GM19455 (cell line): ENCODE results near the gene DRC1.

Source experiments
- ATAC-seq: cut with Tn5 transposase; IDR thresholded peaks from one replicate; pipeline ENCODE4 v1.9.1; 2021; ENCODE audit not compliant: unreplicated experiment

DRC1 gene

DNA sequence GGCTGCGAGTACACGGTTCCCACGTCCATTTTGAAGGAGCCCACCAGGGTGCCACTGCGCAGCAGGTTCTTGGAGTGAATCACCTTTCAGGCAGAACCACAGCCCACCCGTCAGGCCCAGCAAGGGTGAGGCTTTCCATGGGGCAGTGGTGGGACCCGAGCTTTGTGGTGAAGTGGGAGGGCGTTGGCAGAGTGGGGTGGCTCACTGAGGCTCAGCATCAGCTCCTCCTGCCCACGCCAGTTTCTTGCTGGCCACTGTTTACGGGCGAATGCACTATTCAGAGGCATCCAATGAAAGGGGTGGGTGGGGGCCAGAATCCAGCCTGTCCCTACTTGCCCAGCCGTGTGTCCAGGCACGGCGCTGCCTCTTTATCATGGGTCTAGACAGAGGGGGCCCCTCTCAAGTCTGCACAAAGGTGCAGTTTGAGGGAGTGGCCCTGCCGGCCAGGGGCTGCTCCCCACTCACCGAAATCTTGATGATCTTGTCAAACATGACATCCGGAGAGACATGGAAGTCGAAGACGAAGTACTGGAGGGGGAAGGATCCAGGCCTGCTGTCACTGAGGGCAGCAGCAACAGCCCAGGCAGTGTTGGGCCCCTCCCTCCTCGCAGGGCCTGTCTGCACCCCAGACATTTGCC lies 87.6 kb downstream of the DRC1 start:
- ATAC-seq, result no peak

DNA sequence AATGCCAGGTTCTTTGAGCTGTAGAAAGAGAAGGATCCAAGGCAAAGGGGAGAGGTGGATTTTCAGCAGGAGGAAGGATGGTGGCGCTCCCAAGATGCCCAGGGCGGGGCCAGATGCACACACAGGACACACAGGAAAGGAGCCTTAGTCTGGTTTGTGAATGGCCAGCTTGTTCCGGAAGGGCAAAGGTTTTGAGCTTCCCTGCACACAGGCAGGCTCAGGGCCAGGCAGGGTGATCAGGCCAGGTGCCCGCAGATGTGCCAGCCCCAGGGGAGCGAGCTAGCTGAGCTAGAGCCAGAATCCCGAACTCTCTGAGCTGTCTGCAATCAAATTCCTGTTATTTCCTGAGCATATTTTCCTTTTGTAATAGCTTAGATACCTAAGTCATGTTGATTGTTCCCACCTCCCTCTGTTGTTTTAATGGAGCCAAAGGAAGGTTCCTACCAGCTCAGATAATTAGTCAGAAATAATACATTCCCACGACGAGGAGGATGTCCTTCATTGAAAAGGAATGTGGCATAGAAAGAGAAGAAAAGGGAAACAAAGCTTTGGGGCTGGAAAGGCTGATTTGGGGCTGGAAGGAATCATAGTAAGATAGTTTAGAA lies 89.9 kb downstream of the DRC1 start:
- ATAC-seq, result no peak

DNA sequence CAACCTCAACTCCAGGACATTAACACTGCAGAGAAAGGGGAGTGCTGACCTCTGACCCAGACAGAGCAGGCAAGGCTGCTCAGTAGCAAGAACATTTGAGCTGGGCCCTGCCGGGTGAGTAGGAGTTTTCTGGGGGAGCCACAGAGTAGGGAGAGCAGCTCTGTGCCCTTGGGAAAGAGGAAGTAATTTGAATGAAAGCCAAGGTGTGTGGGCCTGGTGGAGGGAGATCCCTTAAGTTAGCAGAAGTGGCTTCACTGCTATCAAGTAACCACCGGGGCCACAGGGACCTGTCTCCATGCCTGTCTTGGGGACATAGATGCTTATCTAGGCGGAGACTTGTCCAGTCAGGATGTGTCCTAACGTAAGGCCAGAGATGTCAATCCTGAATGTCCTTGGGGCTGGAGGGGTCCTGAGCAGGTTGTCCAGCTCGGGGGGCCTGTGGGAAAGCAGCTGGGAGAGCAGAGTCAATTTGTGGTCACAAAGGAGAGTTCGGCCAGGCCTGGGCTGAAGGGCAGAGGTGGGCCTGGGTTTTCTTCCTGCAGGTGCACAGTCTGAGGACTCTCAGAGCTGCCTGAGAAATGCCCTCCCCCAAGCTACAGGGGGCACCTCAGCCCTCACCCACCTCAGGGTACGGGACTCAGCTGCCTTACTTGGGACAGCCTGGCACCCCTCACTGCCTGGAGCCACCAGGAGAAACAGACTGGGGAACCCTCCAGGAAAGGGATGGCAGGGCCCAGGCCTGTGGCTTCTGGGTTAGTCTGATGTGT lies 91.2 kb downstream of the DRC1 start:
- ATAC-seq, result no peak

DNA sequence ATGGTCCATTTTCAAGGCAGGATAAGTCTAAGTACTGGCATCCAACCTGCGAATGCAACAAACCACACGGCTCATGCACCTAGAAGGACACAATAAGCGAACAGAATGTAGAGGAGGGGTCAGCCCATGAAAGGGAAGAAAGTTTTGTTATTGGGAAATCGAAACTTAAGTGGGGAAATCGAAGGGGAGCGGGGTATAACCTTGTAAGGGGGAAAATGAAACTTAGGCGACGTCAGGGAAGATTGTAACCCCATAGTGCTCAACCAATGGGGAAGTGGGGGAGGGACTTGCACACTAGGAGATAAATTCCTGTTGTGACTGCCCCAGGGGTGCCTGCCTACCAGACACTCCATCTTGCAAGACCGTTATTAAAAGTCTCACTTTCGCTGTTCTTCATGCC lies 91.8 kb downstream of the DRC1 start:
- no peak for ATAC-seq

DNA sequence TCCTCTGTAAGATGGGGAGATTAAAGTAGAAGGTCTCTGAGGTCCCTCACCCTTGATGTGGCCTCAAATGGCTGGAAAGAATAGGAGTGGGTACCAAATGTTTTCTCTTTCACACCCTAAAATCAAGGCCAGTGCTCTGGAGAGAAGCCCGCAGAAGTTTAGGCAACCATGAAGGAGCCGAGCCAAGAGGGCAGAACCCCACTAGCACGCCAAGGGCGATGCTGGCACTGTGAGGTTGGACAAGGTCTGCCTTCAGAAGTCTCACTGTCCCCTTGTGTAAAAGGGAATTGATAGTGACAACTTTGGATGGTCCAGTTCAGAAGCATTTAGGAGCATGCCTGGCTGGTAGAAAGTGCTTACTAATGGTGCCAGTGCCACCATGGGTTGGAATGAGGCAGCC lies 92.5 kb downstream of the DRC1 start:
- no peak for ATAC-seq

DNA sequence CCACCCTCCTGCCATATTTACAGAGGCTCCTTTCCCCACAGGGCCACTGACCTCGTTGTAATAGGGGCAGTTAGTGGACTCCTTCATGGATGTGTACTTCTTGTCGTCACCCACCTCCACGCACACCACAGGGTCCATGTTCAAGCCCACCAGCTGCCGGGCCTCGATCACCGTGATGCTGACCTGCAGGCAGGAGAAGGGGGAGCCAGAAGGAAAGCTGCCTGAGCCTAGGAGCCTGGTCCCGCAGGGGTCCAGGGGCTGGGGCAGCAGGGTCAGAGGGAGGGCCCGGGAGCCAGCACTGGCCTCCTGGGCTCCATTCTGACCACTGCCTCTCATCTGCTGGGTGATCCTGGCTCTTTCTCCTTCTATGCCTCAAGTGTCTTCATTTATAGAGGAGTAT lies 93.2 kb downstream of the DRC1 start:
- no peak for ATAC-seq

DNA sequence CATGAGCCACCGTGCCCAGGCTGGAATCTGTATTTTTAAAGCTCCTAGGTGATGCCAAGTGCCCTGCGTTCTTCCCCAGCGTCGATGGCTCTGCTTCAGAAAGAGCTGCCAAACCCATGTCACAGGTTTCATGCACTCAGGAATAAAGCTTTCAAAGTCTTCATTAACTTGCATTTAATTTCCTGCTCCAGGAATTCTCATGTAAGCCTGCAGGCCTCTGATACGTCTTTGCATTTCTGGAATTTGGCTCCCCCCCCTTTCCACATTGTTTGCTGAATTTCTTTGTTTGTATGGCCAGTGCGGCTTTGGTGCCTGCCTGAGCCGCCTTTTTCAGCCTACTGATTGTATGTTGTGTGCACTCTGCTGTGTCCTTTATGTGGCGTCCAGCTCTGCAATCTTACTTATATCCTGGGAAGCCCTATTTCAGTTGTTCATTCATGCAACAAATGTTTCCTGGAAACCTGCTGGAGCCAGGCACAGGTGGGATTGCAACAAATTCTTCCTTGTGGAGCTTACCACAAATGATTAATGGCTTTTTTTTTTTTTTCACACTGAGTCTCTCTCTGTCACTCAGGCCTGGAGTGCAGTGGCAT lies 94.1 kb downstream of the DRC1 start:
- no peak for ATAC-seq

DNA sequence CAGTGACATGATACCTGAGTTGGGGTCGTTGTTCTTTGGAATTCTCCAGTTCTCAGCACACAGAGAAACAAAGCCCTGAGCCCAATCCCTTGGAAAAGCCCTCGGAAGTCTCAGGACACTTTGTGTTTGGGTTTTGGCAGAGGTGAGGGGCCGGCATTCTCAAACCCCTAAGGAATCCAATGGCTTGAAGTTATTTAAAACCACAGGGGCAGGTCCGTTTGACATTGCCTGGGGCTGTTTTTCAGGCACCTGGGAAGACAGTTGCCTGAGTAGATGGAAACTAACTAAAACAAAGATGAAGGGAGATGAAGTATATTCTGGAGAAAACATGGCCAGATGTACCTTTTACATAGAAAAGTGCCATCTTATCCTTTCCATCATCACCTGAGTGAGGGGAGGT lies 98.7 kb downstream of the DRC1 start:
- no peak for ATAC-seq

DNA sequence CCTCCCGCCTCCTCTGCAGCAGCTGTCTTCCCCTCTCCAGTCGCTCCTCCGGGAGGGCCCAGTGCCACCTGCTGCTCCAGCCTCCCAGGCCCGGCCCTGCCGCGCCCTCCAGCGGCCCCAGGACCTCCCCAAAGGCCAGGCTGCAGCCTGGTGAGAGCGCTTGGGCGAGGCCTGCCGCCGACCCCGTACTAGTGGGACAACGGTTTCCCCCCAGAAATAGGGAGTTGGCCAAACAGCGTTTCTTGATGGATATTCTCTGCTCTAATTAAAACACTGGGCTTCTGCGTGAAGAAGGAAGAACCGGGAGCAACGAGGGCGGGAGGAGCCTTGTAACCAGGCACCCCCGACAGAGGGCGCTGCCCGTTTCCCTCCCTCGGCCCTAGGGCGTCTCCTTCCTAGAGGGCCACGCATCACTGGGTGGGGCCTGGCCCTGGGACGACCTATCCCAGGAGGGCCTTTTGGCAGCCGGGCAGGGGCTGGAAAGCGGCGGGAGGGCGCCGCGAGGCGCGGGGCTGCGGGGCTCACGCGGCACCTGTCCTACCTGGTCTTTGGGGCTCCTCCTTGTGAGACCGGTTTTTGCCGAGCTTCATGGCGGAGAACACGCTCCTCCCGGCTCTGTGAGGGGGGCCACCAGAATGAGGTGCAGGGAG lies 101.6 kb downstream of the DRC1 start:
- no peak for ATAC-seq

DNA sequence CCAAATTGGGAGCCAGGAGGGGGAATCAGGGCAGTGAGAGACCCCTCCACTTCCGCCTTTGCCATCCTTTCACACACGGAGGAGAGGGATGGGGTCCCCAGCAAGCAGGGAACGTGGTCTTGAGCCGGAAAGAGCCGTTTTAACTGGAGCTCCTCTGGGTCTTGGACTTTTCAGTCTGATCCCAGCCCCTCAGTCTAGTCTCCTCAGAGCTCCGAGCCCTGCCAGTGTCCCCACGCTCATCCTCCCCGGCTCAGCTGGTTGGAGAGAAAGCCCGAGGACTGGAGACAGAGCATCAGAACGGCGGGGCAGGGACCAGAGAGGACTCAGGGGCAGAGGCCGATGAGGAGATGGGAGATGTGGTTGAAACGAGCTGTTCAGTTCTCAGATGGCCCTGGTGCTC lies 102.3 kb downstream of the DRC1 start:
- ATAC-seq, result no peak

DNA sequence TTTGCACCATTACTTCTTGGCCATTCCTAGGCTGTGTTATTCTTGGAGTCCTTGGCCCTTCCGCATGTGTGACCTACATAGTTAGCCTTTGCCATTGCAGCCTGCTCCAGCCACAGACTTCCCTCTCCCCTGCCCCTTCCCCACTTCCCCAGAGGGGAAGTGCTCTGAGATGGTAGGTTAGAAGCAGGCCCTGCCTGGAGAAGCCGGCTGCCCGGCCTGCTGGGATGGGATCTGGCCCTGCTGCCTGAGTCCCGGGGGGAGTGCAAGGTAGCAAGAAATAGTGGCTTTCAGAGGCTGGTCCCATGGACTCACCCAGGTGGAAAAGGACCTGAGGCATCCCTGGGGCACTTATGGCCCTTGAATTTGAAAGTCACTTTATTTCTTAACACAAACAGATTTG lies 104.6 kb downstream of the DRC1 start:
- ATAC-seq, result no peak
